ENCODE results near the gene DAD1. TPM values are rescaled to one million over a fixed set of nuclear protein-coding genes. Genes with fewer than 3 reads are reported as not detected.

DAD1 gene
- total and polyA plus RNA-seq, 7 experiments from 2014 or later: 68.8 to 777 (median 123) TPM

- Histone ChIP-seq H3K4me1 (ENCODE audit: control insufficient read depth in 2 of 2, insufficient read depth in 2 of 2, low read length in 2 of 2) (peaks cover 27 to 31% of the 10 kb centered on the region in 2 donors), H3K27me3 (ENCODE audit: control insufficient read depth in 2 of 2, insufficient read depth in 2 of 2, low read length in 2 of 2) (no peaks in the 10 kb centered on the region), H3K9me3 (ENCODE audit: control insufficient read depth in 2 of 3, low read length in 3 of 3) (no peaks in the 10 kb centered on the region), H3K4me3 (ENCODE audit: low read length) (no peak overlapping the region), H3K27ac (ENCODE audit: low read depth, low read length) (no peak overlapping the region), H3K36me3 (ENCODE audit: control insufficient read depth in 2 of 3, insufficient read depth in 3 of 3, low read length in 3 of 3) (peaks cover 17 to 42% (median 20%) of the 10 kb centered on the region in 3 experiments)
- ATAC-seq (no peak), DNase-seq (no peak)
- H3K4me3 Mint-ChIP-seq: no peak overlapping the region
- ChIA-PET POLR2A (interaction anchor here (0.7 to 8.3 kb wide), 5 partner anchors 12 to 70 kb away, joined by 3 to 178 read pairs (median 82); partner anchors contain the start of gene DAD1), CTCF (interaction anchor here (0.6 to 10.0 kb wide), 16 partner anchors 8 to 655 kb away, joined by 3 to 385 read pairs (median 4); partner anchors contain the start of genes CDH24, DAD1 and OR6J1)
- H3K36me3 Mint-ChIP-seq: peaks cover 0 to 45% (median 29%) of the 10 kb centered on the region in 5 donors
- no peaks in the 10 kb centered on the region for H3K27me3 Mint-ChIP-seq
- H3K9me3 Mint-ChIP-seq: no peaks in the 10 kb centered on the region
- H3K27ac Mint-ChIP-seq: peak overlapping the region in 4 of 9 donors; percentile 3 to 61 (median 30)
- intact Hi-C loops (cut with micrococcal nuclease): loop anchor here (5.0 kb wide), 3 partner anchors 260 to 930 kb away; no protein-coding TSS in a partner anchor
- H3K4me1 Mint-ChIP-seq: peaks cover 23 to 68% (median 59%) of the 10 kb centered on the region in 7 donors
Observed at GRCh38 chr14:22572562-22573058, 16.4 kb downstream of the DAD1 start.

- peaks cover 28 to 72% (median 68%) of the 10 kb centered on the region in 7 donors for H3K4me1 Mint-ChIP-seq
- DNase-seq (peak in 8 of 9 donors; percentile 72 to 98 (median 96)), ATAC-seq (peak; percentile 98)
- Histone ChIP-seq H3K36me3 (ENCODE audit: control insufficient read depth in 2 of 3, insufficient read depth in 3 of 3, low read length in 3 of 3) (peaks cover 17 to 41% (median 20%) of the 10 kb centered on the region in 3 experiments), H3K9me3 (ENCODE audit: control insufficient read depth in 2 of 3, low read length in 3 of 3) (no peaks in the 10 kb centered on the region), H3K27me3 (ENCODE audit: control insufficient read depth in 2 of 2, insufficient read depth in 2 of 2, low read length in 2 of 2) (no peaks in the 10 kb centered on the region), H3K4me3 (ENCODE audit: low read length) (peak overlapping the region; percentile 53), H3K27ac (ENCODE audit: low read depth, low read length) (peak overlapping the region; percentile 87), H3K4me1 (ENCODE audit: control insufficient read depth in 2 of 2, insufficient read depth in 2 of 2, low read length in 2 of 2) (peaks cover 49 to 51% of the 10 kb centered on the region in 2 donors)
- H3K27me3 Mint-ChIP-seq: no peaks in the 10 kb centered on the region
- peak overlapping the region; percentile 77 to 99 (median 96) for H3K27ac Mint-ChIP-seq
- peaks cover 0 to 45% (median 27%) of the 10 kb centered on the region in 5 donors for H3K36me3 Mint-ChIP-seq
- intact Hi-C loops (cut with micrococcal nuclease): loop anchor here (1.0 to 5.0 kb wide), 40 partner anchors 9 to 928 kb away; partner anchors contain the start of genes DAD1 (in 1 of the 2), OR6J1 (in 1 of the 2), OXA1L (in 1 of the 2) and RBM23 (in 1 of the 2)
- ChIA-PET POLR2A (interaction anchor here (0.6 to 11.7 kb wide), 59 partner anchors 10 to 847 kb away, joined by 3 to 223 read pairs (median 4); partner anchors contain the start of genes ABHD4, DAD1, LRP10 and MRPL52), CTCF (interaction anchor here (0.6 to 10.0 kb wide), 98 partner anchors 8 to 930 kb away, joined by 3 to 385 read pairs (median 5); partner anchors contain the start of genes ABHD4, DAD1, LRP10 and OR6J1)
- peak overlapping the region; percentile 68 to 95 (median 80) for H3K4me3 Mint-ChIP-seq
- no peaks in the 10 kb centered on the region for H3K9me3 Mint-ChIP-seq
Observed at GRCh38 chr14:22570132-22570949, 18.7 kb downstream of the DAD1 start.

- Histone ChIP-seq H3K27ac (ENCODE audit: low read depth, low read length) (peak overlapping the region; percentile 87), H3K4me1 (ENCODE audit: control insufficient read depth in 2 of 2, insufficient read depth in 2 of 2, low read length in 2 of 2) (peaks cover 55 to 57% of the 10 kb centered on the region in 2 donors), H3K36me3 (ENCODE audit: control insufficient read depth in 2 of 3, insufficient read depth in 3 of 3, low read length in 3 of 3) (peaks cover 15 to 36% (median 18%) of the 10 kb centered on the region in 3 experiments), H3K27me3 (ENCODE audit: control insufficient read depth in 2 of 2, insufficient read depth in 2 of 2, low read length in 2 of 2) (no peaks in the 10 kb centered on the region), H3K9me3 (ENCODE audit: control insufficient read depth in 2 of 3, low read length in 3 of 3) (no peaks in the 10 kb centered on the region), H3K4me3 (ENCODE audit: low read length) (peak overlapping the region; percentile 53)
- H3K36me3 Mint-ChIP-seq: peaks cover 0 to 46% (median 31%) of the 10 kb centered on the region in 5 donors
- CTCF ChIA-PET: interaction anchor here (0.6 to 10.0 kb wide), 92 partner anchors 9 to 1397 kb away, joined by 3 to 385 read pairs (median 5); partner anchors contain the start of genes ABHD4, DAD1, LRP10 and OR6J1
- peaks cover 34 to 73% (median 71%) of the 10 kb centered on the region in 7 donors for H3K4me1 Mint-ChIP-seq
- peak overlapping the region; percentile 77 to 99 (median 96) for H3K27ac Mint-ChIP-seq
- H3K27me3 Mint-ChIP-seq: no peaks in the 10 kb centered on the region
- ATAC-seq (no peak), DNase-seq (no peak)
- H3K9me3 Mint-ChIP-seq: no peaks in the 10 kb centered on the region
- POLR2A ChIA-PET: interaction anchor here (0.6 to 11.7 kb wide), 49 partner anchors 9 to 846 kb away, joined by 3 to 223 read pairs (median 4); partner anchors contain the start of genes DAD1, LRP10 and MRPL52
- intact Hi-C loops (cut with micrococcal nuclease): loop anchor here (1.0 to 5.0 kb wide), 40 partner anchors 8 to 927 kb away; partner anchors contain the start of genes DAD1 (in 1 of the 2), OR6J1 (in 1 of the 2), OXA1L (in 1 of the 2) and RBM23 (in 1 of the 2)
- H3K4me3 Mint-ChIP-seq: peak overlapping the region; percentile 68 to 95 (median 80)
Observed at GRCh38 chr14:22569737-22570131, 19.3 kb downstream of the DAD1 start.

GRCh38 chr14:22569106-22569736, 19.8 kb downstream of the DAD1 start:
- H3K4me1 Mint-ChIP-seq: peaks cover 39 to 73% (median 71%) of the 10 kb centered on the region in 7 donors
- no peaks in the 10 kb centered on the region for H3K27me3 Mint-ChIP-seq
- ATAC-seq (no peak), DNase-seq (peak in 1 of 9 donors; percentile 21)
- Histone ChIP-seq H3K27ac (ENCODE audit: low read depth, low read length) (peak overlapping the region; percentile 87), H3K36me3 (ENCODE audit: control insufficient read depth in 2 of 3, insufficient read depth in 3 of 3, low read length in 3 of 3) (peaks cover 12 to 35% (median 18%) of the 10 kb centered on the region in 3 experiments), H3K4me3 (ENCODE audit: low read length) (peak overlapping the region; percentile 53), H3K9me3 (ENCODE audit: control insufficient read depth in 2 of 3, low read length in 3 of 3) (no peaks in the 10 kb centered on the region), H3K4me1 (ENCODE audit: control insufficient read depth in 2 of 2, insufficient read depth in 2 of 2, low read length in 2 of 2) (peaks cover 61 to 63% of the 10 kb centered on the region in 2 donors), H3K27me3 (ENCODE audit: control insufficient read depth in 2 of 2, insufficient read depth in 2 of 2, low read length in 2 of 2) (no peaks in the 10 kb centered on the region)
- POLR2A ChIA-PET: interaction anchor here (0.5 to 11.7 kb wide), 28 partner anchors 9 to 846 kb away, joined by 3 to 223 read pairs (median 6); partner anchors contain the start of genes DAD1 and MRPL52
- CTCF ChIA-PET: interaction anchor here (0.6 to 10.0 kb wide), 48 partner anchors 11 to 1397 kb away, joined by 3 to 385 read pairs (median 6); partner anchors contain the start of genes ABHD4, DAD1, LRP10 and OXA1L
- intact Hi-C loops (cut with micrococcal nuclease): no loop called here
- peak overlapping the region; percentile 68 to 95 (median 80) for H3K4me3 Mint-ChIP-seq
- H3K36me3 Mint-ChIP-seq: peaks cover 4 to 46% (median 31%) of the 10 kb centered on the region in 5 donors
- no peaks in the 10 kb centered on the region for H3K9me3 Mint-ChIP-seq
- H3K27ac Mint-ChIP-seq: peak overlapping the region; percentile 77 to 99 (median 96)

- intact Hi-C loops (cut with micrococcal nuclease): no loop called here
- peaks cover 6 to 34% (median 20%) of the 10 kb centered on the region in 5 donors for H3K36me3 Mint-ChIP-seq
Observed at GRCh38 chr14:22567437-22567836, 21.6 kb downstream of the DAD1 start.

More at GRCh38 chr14:22567437-22567836, 21.6 kb downstream of the DAD1 start:
- Histone ChIP-seq H3K9me3 (ENCODE audit: control insufficient read depth in 2 of 3, low read length in 3 of 3) (no peaks in the 10 kb centered on the region), H3K4me3 (ENCODE audit: low read length) (peak overlapping the region; percentile 17), H3K27ac (ENCODE audit: low read depth, low read length) (peak overlapping the region; percentile 85), H3K36me3 (ENCODE audit: control insufficient read depth in 2 of 3, insufficient read depth in 3 of 3, low read length in 3 of 3) (peaks cover 5 to 18% (median 12%) of the 10 kb centered on the region in 3 experiments), H3K4me1 (ENCODE audit: control insufficient read depth in 2 of 2, insufficient read depth in 2 of 2, low read length in 2 of 2) (peaks cover 75 to 80% of the 10 kb centered on the region in 2 donors), H3K27me3 (ENCODE audit: control insufficient read depth in 2 of 2, insufficient read depth in 2 of 2, low read length in 2 of 2) (no peaks in the 10 kb centered on the region)
- CTCF ChIA-PET: interaction anchor here (0.6 to 10.0 kb wide), 9 partner anchors 9 to 1393 kb away, joined by 3 to 385 read pairs (median 4); partner anchors contain the start of gene DAD1
- Mint-ChIP-seq H3K4me3 (peak overlapping the region; percentile 53 to 83 (median 74)), H3K4me1 (peaks cover 47 to 83% (median 80%) of the 10 kb centered on the region in 7 donors), H3K27ac (peak overlapping the region; percentile 77 to 99 (median 96)), H3K27me3 (no peaks in the 10 kb centered on the region), H3K9me3 (no peaks in the 10 kb centered on the region)
- no peak for ATAC-seq
- peak in 1 of 9 donors; percentile 20 for DNase-seq
- POLR2A ChIA-PET: interaction anchor here (0.6 to 11.7 kb wide), 14 partner anchors 7 to 844 kb away, joined by 3 to 223 read pairs (median 4); partner anchors contain the start of gene DAD1
